Neural progenitor cell (in vitro differentiated cells): ENCODE data around the gene SMARCC2. TPM values are rescaled to one million over a fixed set of nuclear protein-coding genes. Genes with fewer than 3 reads are reported as not detected.
A peak's percentile ranks its signal among the peaks of the same experiment; 100 is the strongest.

ENCODE experiments used
- DNase-seq: peaks from one replicate; pipeline ENCODE4 v3.0.0-alpha.2; 2016; ENCODE audit warnings: low spot score
- H2AFZ ChIP-seq: fragments of 200-600 bp; sonication (generic); replicated peaks from 2 replicates; pipeline ENCODE4 v1.6.1; 2016; ENCODE audit warnings: antibody characterized with exemption
- H3F3A ChIP-seq: fragments of 200-600 bp; sonication (generic); 2 replicates; pipeline ENCODE4 v1.6.1; 2016; ENCODE audit warnings: antibody characterized with exemption, low read depth
- H3K27ac ChIP-seq: fragments of 200-600 bp; sonication (generic); 2 replicates; pipeline ENCODE4 v1.5.1; 2016; ENCODE audit warnings: mild to moderate bottlenecking
- H3K27me3 ChIP-seq: fragments of 200-600 bp; sonication (generic); 2 replicates; pipeline ENCODE4 v1.6.1; 2016; ENCODE audit warnings: mild to moderate bottlenecking, moderate library complexity
- H3K36me3 ChIP-seq: fragments of 200-600 bp; sonication (generic); 2 replicates; pipeline ENCODE4 v1.5.1; 2016
- H3K4me1 ChIP-seq: fragments of 200-600 bp; sonication (generic); 2 replicates; pipeline ENCODE4 v1.6.1; 2016; ENCODE audit warnings: mixed run types
- H3K4me2 ChIP-seq: fragments of 200-600 bp; sonication (generic); 2 replicates; pipeline ENCODE4 v1.6.1; 2016
- H3K4me3 ChIP-seq: fragments of 200-600 bp; sonication (generic); 2 replicates; pipeline ENCODE4 v1.5.1; 2016
- H3K79me2 ChIP-seq: fragments of 200-600 bp; sonication (generic); 2 replicates; pipeline ENCODE4 v1.6.1; 2016; ENCODE audit warnings: low read depth
- H3K9ac ChIP-seq: fragments of 200-600 bp; sonication (generic); 2 replicates; pipeline ENCODE4 v1.6.1; 2016
- H3K9me3 ChIP-seq: fragments of 200-600 bp; sonication (generic); 2 replicates; pipeline ENCODE4 v1.5.1; 2016; ENCODE audit warnings: low read depth
- H4K20me1 ChIP-seq: fragments of 200-600 bp; sonication (generic); 2 replicates; pipeline ENCODE4 v1.6.1; 2016; ENCODE audit warnings: low read depth
- H3K27ac Mint-ChIP-seq: 3 replicates; pipeline ENCODE4 v1.8.0; 2021; ENCODE audit warnings: mixed read lengths
- H3K27me3 Mint-ChIP-seq: 2 replicates; pipeline ENCODE4 v1.8.0; 2022; ENCODE audit warnings: low read depth, mild to moderate bottlenecking, inconsistent platforms, moderate library complexity, mixed read lengths; ENCODE audit not compliant: insufficient read depth
- H3K36me3 Mint-ChIP-seq: 3 replicates; pipeline ENCODE4 v1.8.0; 2021; ENCODE audit warnings: mixed read lengths
- H3K4me1 Mint-ChIP-seq: 3 replicates; pipeline ENCODE4 v1.8.0; 2021; ENCODE audit warnings: mixed read lengths
- H3K4me3 Mint-ChIP-seq: 3 replicates; pipeline ENCODE4 v1.8.0; 2021; ENCODE audit warnings: mild to moderate bottlenecking, moderate library complexity, mixed read lengths
- H3K9me3 Mint-ChIP-seq: 3 replicates; pipeline ENCODE4 v1.8.0; 2020; ENCODE audit warnings: mixed read lengths
- CTCF ChIP-seq: fragments of 200-600 bp; sonication (generic); IDR thresholded peaks from 2 replicates; pipeline ENCODE4 v1.5.1; 2017; ENCODE audit warnings: antibody characterized with exemption, mild to moderate bottlenecking
- EZH2 ChIP-seq: fragments of 200-600 bp; sonication (generic); IDR thresholded peaks from 2 replicates; pipeline ENCODE4 v1.6.1; 2017; ENCODE audit warnings: antibody characterized with exemption, mild to moderate bottlenecking, moderate library complexity
- EZH2phosphoT487 ChIP-seq: fragments of 200-600 bp; sonication (generic); IDR thresholded peaks from 2 replicates; pipeline ENCODE4 v1.6.1; 2017; ENCODE audit warnings: antibody characterized with exemption
- total RNA-seq: library from RNA; depleted of rRNA; stranded (reverse); fragments of >200 nt; gene quantifications from 2 replicates; pipeline ENCODE4 v1.2.3, GENCODE V29; 2015; ENCODE audit warnings: low replicate concordance

The SMARCC2 gene
- total RNA-seq, 1 donor from 2014 or later: 103 TPM

GRCh38 chr12:56220611-56221231 lies 31.4 kb upstream of the SMARCC2 start:
- Histone ChIP-seq H4K20me1 (peaks cover 12% of the 10 kb centered on the region), H2AFZ (peak overlapping the region; percentile 55), H3K9ac (peak overlapping the region; percentile 71), H3F3A (peaks cover 36% of the 10 kb centered on the region), H3K4me2 (peak overlapping the region; percentile 98), H3K4me3 (peak overlapping the region; percentile 96), H3K27ac (peak overlapping the region; percentile 94), H3K9me3 (no peaks in the 10 kb centered on the region), H3K27me3 (no peaks in the 10 kb centered on the region), H3K4me1 (peaks cover 22% of the 10 kb centered on the region), H3K79me2 (peaks cover 69% of the 10 kb centered on the region), H3K36me3 (no peaks in the 10 kb centered on the region)
- peaks cover 3% of the 10 kb centered on the region for H3K27me3 Mint-ChIP-seq
- peaks cover 36% of the 10 kb centered on the region for H3K4me1 Mint-ChIP-seq
- peaks cover 2% of the 10 kb centered on the region for H3K9me3 Mint-ChIP-seq
- TF ChIP-seq EZH2phosphoT487 (no peak), CTCF (no peak), EZH2 (no peak)
- no peak for DNase-seq
- H3K4me3 Mint-ChIP-seq: peak overlapping the region; percentile 98
- peak overlapping the region; percentile 97 for H3K27ac Mint-ChIP-seq
- H3K36me3 Mint-ChIP-seq: peaks cover 8% of the 10 kb centered on the region

DNA sequence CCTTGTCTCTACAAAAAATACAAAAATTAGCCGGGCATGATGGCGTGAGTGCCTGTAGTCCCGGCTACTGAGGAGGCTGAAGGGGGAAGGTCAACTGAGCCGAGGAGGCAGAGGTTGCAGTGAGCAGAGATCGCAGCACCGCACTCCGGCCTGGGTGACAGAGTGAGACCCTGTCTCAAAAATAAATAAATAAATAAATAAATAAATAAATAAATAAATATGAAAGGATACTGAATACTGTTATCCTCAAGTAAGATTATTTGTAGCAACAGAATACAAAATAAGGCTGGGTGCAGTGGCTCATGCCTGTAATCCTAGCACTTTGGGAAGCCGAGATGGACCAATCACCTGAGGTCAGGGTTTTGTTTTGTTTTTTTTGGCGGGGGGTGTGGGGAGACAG lies 30.6 kb upstream of the SMARCC2 start:
- H3K9me3 ChIP-seq: no peaks in the 10 kb centered on the region
- H3K9me3 Mint-ChIP-seq: peaks cover 2% of the 10 kb centered on the region
- peaks cover 36% of the 10 kb centered on the region for H3F3A ChIP-seq
- H3K4me1 Mint-ChIP-seq: peaks cover 28% of the 10 kb centered on the region
- H3K36me3 Mint-ChIP-seq: peaks cover 11% of the 10 kb centered on the region
- H3K27me3 ChIP-seq: no peaks in the 10 kb centered on the region
- no peaks in the 10 kb centered on the region for H3K36me3 ChIP-seq
- H2AFZ ChIP-seq: no peak overlapping the region
- peaks cover 3% of the 10 kb centered on the region for H3K27me3 Mint-ChIP-seq
- no peak overlapping the region for H3K4me3 ChIP-seq
- peaks cover 18% of the 10 kb centered on the region for H3K4me1 ChIP-seq
- H3K27ac ChIP-seq: no peak overlapping the region
- peak overlapping the region; percentile 79 for H3K4me3 Mint-ChIP-seq
- DNase-seq: no peak
- peaks cover 12% of the 10 kb centered on the region for H4K20me1 ChIP-seq
- peak overlapping the region; percentile 98 for H3K4me2 ChIP-seq
- peaks cover 63% of the 10 kb centered on the region for H3K79me2 ChIP-seq
- no peak overlapping the region for H3K27ac Mint-ChIP-seq
- TF ChIP-seq EZH2 (no peak), EZH2phosphoT487 (no peak), CTCF (no peak)
- no peak overlapping the region for H3K9ac ChIP-seq

DNA sequence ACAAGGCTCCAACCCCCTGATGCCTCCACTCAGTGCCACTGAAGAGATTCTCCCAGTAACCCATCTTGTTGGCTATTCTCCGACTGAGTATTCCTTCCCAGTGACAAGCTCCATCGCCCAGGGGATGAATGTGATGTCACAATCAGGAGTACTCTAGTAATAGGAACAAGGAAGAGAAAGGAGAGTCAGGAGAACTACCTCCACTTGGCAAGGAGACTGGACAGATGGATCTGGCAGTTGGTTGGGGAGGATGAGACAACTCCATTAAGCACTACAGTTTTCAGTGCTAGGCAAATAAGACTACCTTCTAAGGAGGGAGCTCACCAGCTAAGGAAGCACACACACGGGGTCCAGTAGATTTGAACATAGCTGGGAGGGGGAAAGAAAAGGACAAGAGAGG lies 27.2 kb upstream of the SMARCC2 start:
- Mint-ChIP-seq H3K36me3 (peaks cover 22% of the 10 kb centered on the region), H3K27me3 (no peaks in the 10 kb centered on the region), H3K4me1 (peaks cover 7% of the 10 kb centered on the region), H3K27ac (no peak overlapping the region), H3K4me3 (no peak overlapping the region), H3K9me3 (peaks cover 2% of the 10 kb centered on the region)
- no peaks in the 10 kb centered on the region for H3K36me3 ChIP-seq
- peaks cover 51% of the 10 kb centered on the region for H3K79me2 ChIP-seq
- H3K4me2 ChIP-seq: no peak overlapping the region
- DNase-seq: no peak
- no peak overlapping the region for H2AFZ ChIP-seq
- H3K9ac ChIP-seq: no peak overlapping the region
- H3K27me3 ChIP-seq: no peaks in the 10 kb centered on the region
- no peak overlapping the region for H3K27ac ChIP-seq
- peaks cover 11% of the 10 kb centered on the region for H3F3A ChIP-seq
- no peaks in the 10 kb centered on the region for H3K4me1 ChIP-seq
- H3K9me3 ChIP-seq: no peaks in the 10 kb centered on the region
- peaks cover 18% of the 10 kb centered on the region for H4K20me1 ChIP-seq
- no peak for TF ChIP-seq EZH2
- TF ChIP-seq CTCF: no peak
- H3K4me3 ChIP-seq: no peak overlapping the region
